B cell (primary cell): Measurements from ENCODE around the gene MRAS.

Experiments
- EZH2 ChIP-seq: IDR thresholded peaks from 2 replicates; pipeline ENCODE4 v1.6.1; 2012; ENCODE audit warnings: borderline replicate concordance, low read depth, mild to moderate bottlenecking, moderate library complexity, low read length; ENCODE audit not compliant: insufficient read depth, poor library complexity, severe bottlenecking
- TF ChIP-seq, protein P1 (sequence below): fragments of 200-600 bp; IDR thresholded peaks from one replicate; pipeline ENCODE4 v1.8.0; 2022; ENCODE audit warnings: antibody characterized with exemption, mild to moderate bottlenecking

DNA sequence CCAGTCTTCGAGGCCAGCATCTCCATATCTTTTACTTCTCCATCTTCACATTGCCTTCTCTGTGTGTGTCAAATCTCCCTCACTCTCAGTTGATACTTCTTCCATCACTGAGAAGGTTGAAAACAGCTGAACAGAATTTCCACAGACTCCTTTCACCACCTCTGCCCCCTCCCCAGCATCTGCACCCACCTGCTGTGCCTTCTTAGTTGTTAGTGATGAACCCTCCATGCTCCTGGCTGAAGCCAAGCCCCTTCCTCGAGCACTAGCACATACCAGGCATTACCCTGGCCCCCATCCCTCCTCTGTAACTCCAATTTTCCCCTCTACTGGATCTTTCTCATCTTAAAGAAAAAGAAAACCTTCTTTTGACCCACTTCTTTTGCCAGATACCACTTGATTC lies 58.2 kb downstream of the MRAS start:
- TF ChIP-seq, protein P1, sequence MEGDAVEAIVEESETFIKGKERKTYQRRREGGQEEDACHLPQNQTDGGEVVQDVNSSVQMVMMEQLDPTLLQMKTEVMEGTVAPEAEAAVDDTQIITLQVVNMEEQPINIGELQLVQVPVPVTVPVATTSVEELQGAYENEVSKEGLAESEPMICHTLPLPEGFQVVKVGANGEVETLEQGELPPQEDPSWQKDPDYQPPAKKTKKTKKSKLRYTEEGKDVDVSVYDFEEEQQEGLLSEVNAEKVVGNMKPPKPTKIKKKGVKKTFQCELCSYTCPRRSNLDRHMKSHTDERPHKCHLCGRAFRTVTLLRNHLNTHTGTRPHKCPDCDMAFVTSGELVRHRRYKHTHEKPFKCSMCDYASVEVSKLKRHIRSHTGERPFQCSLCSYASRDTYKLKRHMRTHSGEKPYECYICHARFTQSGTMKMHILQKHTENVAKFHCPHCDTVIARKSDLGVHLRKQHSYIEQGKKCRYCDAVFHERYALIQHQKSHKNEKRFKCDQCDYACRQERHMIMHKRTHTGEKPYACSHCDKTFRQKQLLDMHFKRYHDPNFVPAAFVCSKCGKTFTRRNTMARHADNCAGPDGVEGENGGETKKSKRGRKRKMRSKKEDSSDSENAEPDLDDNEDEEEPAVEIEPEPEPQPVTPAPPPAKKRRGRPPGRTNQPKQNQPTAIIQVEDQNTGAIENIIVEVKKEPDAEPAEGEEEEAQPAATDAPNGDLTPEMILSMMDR = no peak
- TF ChIP-seq EZH2 = no peak
